Measurements from ENCODE around the gene KLF13.

- no peak for TF ChIP-seq POLR2AphosphoS5 (IDR thresholded peaks at IDR 0.05; ENCODE audit: low read depth)
- TF ChIP-seq, protein P1, sequence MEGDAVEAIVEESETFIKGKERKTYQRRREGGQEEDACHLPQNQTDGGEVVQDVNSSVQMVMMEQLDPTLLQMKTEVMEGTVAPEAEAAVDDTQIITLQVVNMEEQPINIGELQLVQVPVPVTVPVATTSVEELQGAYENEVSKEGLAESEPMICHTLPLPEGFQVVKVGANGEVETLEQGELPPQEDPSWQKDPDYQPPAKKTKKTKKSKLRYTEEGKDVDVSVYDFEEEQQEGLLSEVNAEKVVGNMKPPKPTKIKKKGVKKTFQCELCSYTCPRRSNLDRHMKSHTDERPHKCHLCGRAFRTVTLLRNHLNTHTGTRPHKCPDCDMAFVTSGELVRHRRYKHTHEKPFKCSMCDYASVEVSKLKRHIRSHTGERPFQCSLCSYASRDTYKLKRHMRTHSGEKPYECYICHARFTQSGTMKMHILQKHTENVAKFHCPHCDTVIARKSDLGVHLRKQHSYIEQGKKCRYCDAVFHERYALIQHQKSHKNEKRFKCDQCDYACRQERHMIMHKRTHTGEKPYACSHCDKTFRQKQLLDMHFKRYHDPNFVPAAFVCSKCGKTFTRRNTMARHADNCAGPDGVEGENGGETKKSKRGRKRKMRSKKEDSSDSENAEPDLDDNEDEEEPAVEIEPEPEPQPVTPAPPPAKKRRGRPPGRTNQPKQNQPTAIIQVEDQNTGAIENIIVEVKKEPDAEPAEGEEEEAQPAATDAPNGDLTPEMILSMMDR (IDR thresholded peaks at IDR 0.05; ENCODE audit: insufficient read depth, low read length) = no peak
- TF ChIP-seq GABPA (IDR thresholded peaks at IDR 0.05; ENCODE audit: low read depth) = no peak
These were observed 20.7 kb downstream of the KLF13 start for GRCh38 chr15:31347067-31347975.

Measured in HL-60 (cell line).